Vagina (tissue), 2 donors: Measurements from ENCODE around the gene FAM228B. TPM values are rescaled to one million over a fixed set of nuclear protein-coding genes. Genes with fewer than 3 reads are reported as not detected.
"Not testable (repeated sequence)": the region's sequence is repeated elsewhere in the genome, so short reads cannot be mapped to it uniquely, and the experiment has no call there.

ENCODE experiments used
- DNase-seq, 2 donors: peaks; one replicate each; pipeline ENCODE4 v3.0.0-alpha.2; 2017; ENCODE audit errors: extremely low spot score in 2 of 2
- H3K27ac ChIP-seq: fragments of 200-600 bp; sonication (generic); one replicate; pipeline ENCODE4 v1.5.1; 2019
- H3K27me3 ChIP-seq: fragments of 200-600 bp; sonication (generic); one replicate; pipeline ENCODE4 v1.5.1; 2019
- H3K36me3 ChIP-seq, 2 donors: fragments of 200-600 bp; sonication (generic); one replicate each; pipeline ENCODE4 v1.5.1; 2017 to 2019
- H3K4me1 ChIP-seq: fragments of 200-600 bp; sonication (generic); one replicate; pipeline ENCODE4 v1.5.1; 2019
- H3K4me3 ChIP-seq, 2 donors: fragments of 200-600 bp; sonication (generic); 1 replicate in 1 of 2; 2 replicates in 1 of 2; pipeline ENCODE4 v1.5.1; 2016 to 2019
- H3K9me3 ChIP-seq: fragments of 200-600 bp; sonication (generic); one replicate; pipeline ENCODE4 v1.5.1; 2019
- CTCF ChIP-seq, 3 experiments: fragments of 450-650 bp in 2 of 3; fragments of 200-600 bp in 1 of 3; sonication (generic) in 1 of 3; IDR thresholded peaks; one replicate each; pipeline ENCODE4 v1.5.1; 2017 to 2019; ENCODE audit warnings: antibody characterized with exemption in 3 of 3, mild to moderate bottlenecking in 2 of 3, moderate library complexity in 2 of 3
- POLR2A ChIP-seq, 2 donors: fragments of 450-650 bp; IDR thresholded peaks; one replicate each; pipeline ENCODE4 v1.6.1; 2017; ENCODE audit warnings: antibody characterized with exemption in 2 of 2, mild to moderate bottlenecking in 2 of 2, moderate library complexity in 2 of 2
- POLR2AphosphoS5 ChIP-seq, 2 donors: sonication (generic); formaldehyde crosslinking; IDR thresholded peaks; one replicate each; pipeline ENCODE4 v1.9.0; 2017; ENCODE audit warnings: antibody characterized with exemption in 2 of 2, mild to moderate bottlenecking in 2 of 2, low read depth in 1 of 2; ENCODE audit not compliant: insufficient read depth in 1 of 2
- intact Hi-C: fragments of 100-400 bp; cut with DNase I; formaldehyde crosslinking; loops from one replicate; pipeline ENCODE4 v1.15.1; 2023
- total RNA-seq: library from RNA; depleted of rRNA; stranded (reverse); fragments of >200 nt; gene quantifications from one replicate; pipeline ENCODE4 v1.2.3, GENCODE V29; 2016

The FAM228B gene
- total RNA-seq, 1 donor from 2014 or later: 16.5 TPM

DNA sequence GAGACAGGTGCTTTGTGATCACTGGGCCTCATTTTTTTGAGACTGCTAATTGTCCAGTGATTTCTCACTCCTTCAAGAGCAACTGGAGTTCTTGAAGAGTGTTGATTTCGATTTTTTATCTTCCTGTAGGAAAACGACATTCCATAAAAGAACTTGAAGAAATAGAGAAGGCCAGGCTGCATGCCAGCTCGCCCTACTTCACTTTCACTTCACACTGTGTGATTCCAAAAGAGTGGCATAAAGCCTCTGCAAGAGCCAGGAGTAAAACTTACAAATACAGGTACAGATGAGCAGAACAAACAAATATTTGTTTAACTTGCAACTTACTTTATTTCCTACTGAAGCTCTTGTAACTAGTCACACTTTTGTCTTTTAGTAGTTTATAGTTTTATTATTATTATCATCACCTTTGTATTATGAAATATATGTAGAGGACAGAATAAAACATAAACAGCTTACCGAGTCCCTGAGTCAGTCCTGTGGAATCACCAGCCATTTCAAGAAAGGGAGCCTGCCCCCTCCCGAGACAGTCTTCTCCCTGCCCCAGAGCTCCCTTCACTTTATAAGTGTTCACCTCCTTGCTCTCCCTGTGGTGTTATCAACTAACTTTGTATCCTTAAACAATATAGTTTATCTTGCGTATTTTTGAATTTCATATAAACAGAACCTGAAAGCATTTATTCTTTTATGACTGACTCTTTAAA lies 60.2 kb downstream of the FAM228B start:
- no peak overlapping the region for H3K27ac ChIP-seq
- DNase-seq: no peak
- H3K4me1 ChIP-seq: no peaks in the 10 kb centered on the region
- H3K36me3 ChIP-seq: no peaks in the 10 kb centered on the region
- no peak for TF ChIP-seq CTCF (IDR thresholded peaks at IDR 0.05)
- no peak for TF ChIP-seq POLR2AphosphoS5 (IDR thresholded peaks at IDR 0.05; ENCODE audit: insufficient read depth in 1 of 2, low read depth in 1 of 2)
- TF ChIP-seq POLR2A (IDR thresholded peaks at IDR 0.05): no peak
- H3K4me3 ChIP-seq: no peak overlapping the region
- intact Hi-C loops: no loop called here
- H3K9me3 ChIP-seq: no peaks in the 10 kb centered on the region
- no peaks in the 10 kb centered on the region for H3K27me3 ChIP-seq

DNA sequence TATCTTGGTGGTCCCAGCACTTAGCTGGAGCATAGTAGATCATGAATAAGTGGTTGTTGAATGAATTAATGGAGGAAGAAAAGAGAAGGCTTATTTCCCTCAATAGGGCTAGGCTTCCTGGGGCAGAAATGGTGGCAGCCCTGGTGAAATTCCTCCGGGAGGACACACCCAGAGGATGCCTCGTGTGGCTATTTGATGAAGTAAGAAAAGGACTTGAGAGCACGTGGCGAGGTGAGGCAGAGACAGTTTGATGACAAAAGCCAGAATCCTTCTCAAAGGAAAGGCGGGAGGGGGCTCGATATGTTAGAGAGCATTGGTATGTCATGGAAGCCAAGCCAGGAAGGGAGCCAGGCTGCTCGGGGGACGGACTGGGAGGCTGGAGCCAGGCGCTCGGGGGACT lies 66.3 kb downstream of the FAM228B start:
- no peaks in the 10 kb centered on the region for H3K9me3 ChIP-seq
- TF ChIP-seq POLR2A (IDR thresholded peaks at IDR 0.05): no peak
- no peak for TF ChIP-seq CTCF (IDR thresholded peaks at IDR 0.05)
- no peak for TF ChIP-seq POLR2AphosphoS5 (IDR thresholded peaks at IDR 0.05; ENCODE audit: insufficient read depth in 1 of 2, low read depth in 1 of 2)
- H3K27ac ChIP-seq: no peak overlapping the region

DNA sequence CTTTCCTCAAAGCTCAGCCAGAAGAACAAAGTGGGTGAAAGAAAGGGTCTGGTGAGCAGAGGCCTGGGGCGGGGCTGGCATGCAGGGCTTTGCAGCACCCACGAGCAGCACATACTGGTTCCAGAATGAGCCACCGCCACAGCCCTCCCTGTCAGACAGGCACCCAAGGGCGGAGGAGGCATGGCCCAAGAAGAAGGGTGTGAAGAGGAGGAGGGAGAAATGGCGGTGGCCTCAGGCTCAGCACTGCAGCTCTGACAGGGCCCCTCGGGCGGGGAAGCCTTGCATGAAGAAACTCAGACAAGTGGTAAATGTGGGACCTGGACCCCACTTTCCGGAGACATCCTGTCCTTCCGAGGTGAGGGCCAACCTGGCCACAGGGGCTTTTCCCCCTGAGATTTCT lies 67.2 kb downstream of the FAM228B start:
- intact Hi-C loops: no loop called here
- no peak for TF ChIP-seq POLR2AphosphoS5 (IDR thresholded peaks at IDR 0.05; ENCODE audit: insufficient read depth in 1 of 2, low read depth in 1 of 2)
- Histone ChIP-seq H3K27me3 (no peaks in the 10 kb centered on the region), H3K4me3 (no peak overlapping the region), H3K36me3 (no peaks in the 10 kb centered on the region), H3K27ac (no peak overlapping the region), H3K4me1 (no peaks in the 10 kb centered on the region), H3K9me3 (no peaks in the 10 kb centered on the region)
- DNase-seq: no peak

More for the DNA sequence above, 66.3 kb downstream of the FAM228B start:
- intact Hi-C loops: no loop called here
- Histone ChIP-seq H3K27me3 (no peaks in the 10 kb centered on the region), H3K4me1 (no peaks in the 10 kb centered on the region), H3K36me3 (no peaks in the 10 kb centered on the region), H3K4me3 (no peak overlapping the region)
- no peak for DNase-seq

DNA sequence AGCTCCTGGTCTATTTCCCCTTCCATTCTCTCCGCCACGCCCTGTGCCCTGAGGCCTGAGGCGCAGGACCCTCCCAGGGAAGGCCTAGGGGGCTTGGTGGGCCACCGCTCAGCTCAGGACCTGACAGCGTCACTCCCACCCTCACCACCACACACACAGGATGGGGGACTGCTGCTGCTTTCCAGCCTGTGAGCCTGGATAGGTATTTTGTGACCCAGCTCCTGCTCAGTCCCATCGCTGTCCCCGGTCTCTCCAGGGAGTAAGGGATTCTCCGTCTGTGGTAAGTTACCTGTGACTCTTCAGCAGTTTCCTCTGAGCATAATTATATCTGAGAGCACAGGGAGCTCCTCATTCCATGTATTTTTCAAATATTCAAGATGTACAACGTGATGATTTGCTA lies 67.9 kb downstream of the FAM228B start:
- no peak for TF ChIP-seq POLR2A (IDR thresholded peaks at IDR 0.05)
- TF ChIP-seq POLR2AphosphoS5 (IDR thresholded peaks at IDR 0.05; ENCODE audit: insufficient read depth in 1 of 2, low read depth in 1 of 2): no peak
- TF ChIP-seq CTCF (IDR thresholded peaks at IDR 0.05): no peak
- no peaks in the 10 kb centered on the region for H3K36me3 ChIP-seq
- DNase-seq: no peak
- no peaks in the 10 kb centered on the region for H3K9me3 ChIP-seq
- H3K27ac ChIP-seq: no peak overlapping the region
- no peak overlapping the region for H3K4me3 ChIP-seq
- intact Hi-C loops: no loop called here
- no peaks in the 10 kb centered on the region for H3K4me1 ChIP-seq
- H3K27me3 ChIP-seq: no peaks in the 10 kb centered on the region

DNA sequence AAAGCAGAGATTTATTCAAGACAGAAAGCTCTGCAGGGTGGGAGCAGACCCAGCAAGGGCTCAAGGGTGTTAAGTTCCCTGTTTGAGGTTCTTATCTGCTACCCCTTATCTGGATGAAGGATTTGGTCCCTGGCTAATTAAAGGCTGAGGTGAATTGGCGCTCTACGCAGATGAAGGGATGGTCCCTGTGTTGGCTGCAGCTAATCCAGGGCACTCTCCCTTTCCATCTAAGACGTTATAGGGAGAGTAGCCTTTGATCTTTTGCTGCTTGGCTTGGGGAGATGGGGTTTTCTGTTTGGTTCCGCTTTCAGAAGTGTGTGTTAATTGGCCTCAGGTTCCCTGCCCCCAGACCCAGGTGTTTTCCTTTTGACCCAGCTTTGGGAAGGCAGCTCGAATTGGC lies 68.6 kb downstream of the FAM228B start:
- Histone ChIP-seq H3K27ac (no peak overlapping the region), H3K27me3 (no peaks in the 10 kb centered on the region), H3K36me3 (no peaks in the 10 kb centered on the region), H3K4me3 (no peak overlapping the region), H3K9me3 (no peaks in the 10 kb centered on the region), H3K4me1 (no peaks in the 10 kb centered on the region)
- DNase-seq: no peak
- intact Hi-C loops: no loop called here
- no peak for TF ChIP-seq POLR2AphosphoS5 (IDR thresholded peaks at IDR 0.05; ENCODE audit: insufficient read depth in 1 of 2, low read depth in 1 of 2)
- no peak for TF ChIP-seq CTCF (IDR thresholded peaks at IDR 0.05)
- no peak for TF ChIP-seq POLR2A (IDR thresholded peaks at IDR 0.05)

DNA sequence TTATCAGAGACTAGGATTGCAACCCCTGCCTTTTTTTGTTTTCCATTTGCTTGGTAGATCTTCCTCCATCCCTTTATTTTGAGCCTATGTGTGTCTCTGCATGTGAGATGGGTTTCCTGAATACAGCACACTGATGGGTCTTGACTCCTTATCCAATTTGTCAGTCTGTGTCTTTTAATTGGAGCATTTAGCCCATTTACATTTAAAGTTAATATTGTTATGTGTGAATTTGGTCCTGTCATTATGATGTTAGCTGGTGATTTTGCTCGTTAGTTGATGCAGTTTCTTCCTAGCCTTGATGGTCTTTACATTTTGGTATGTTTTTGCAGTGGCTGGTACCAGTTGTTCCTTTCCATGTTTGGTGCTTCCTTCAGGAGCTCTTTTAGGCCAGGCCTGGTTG lies 73.9 kb downstream of the FAM228B start:
- intact Hi-C loops, DNase-seq, H3K9me3 ChIP-seq: not testable (repeated sequence)

More for the DNA sequence above, 73.9 kb downstream of the FAM228B start:
- not testable (repeated sequence) for H3K27ac ChIP-seq, H3K4me1 ChIP-seq, H3K27me3 ChIP-seq, H3K36me3 ChIP-seq, H3K4me3 ChIP-seq
